ENCODE results near the gene CPXM2.

The CPXM2 gene

GRCh38 chr10:123771877-123772644 is 119.5 kb downstream of the CPXM2 start:
- 92 to 97% methylated on average over 4 of the region's 4 CpGs for WGBS, 2 experiments (ENCODE audit: insufficient coverage in 2 of 2)
- no peaks in the 10 kb centered on the region for H3K4me1 ChIP-seq (ENCODE audit: control insufficient read depth, insufficient read depth, low read length, poor library complexity, severe bottlenecking)
- H3K27ac ChIP-seq (ENCODE audit: low read depth, low read length, severe bottlenecking), result no peak overlapping the region
- no peaks in the 10 kb centered on the region for H3K9me3 ChIP-seq (ENCODE audit: control insufficient read depth, low read length)
- peaks cover 7% of the 10 kb centered on the region for H3K36me3 ChIP-seq (ENCODE audit: control insufficient read depth, insufficient read depth, low read length)
- no peak overlapping the region for H3K4me3 ChIP-seq (ENCODE audit: extremely low read depth, insufficient read depth, low read length, poor library complexity, severe bottlenecking)

GRCh38 chr10:123769647-123770046 is 122.0 kb downstream of the CPXM2 start:
- WGBS, 2 experiments (ENCODE audit: insufficient coverage in 2 of 2), result 86 to 88% methylated on average over 3 of the region's 4 CpGs
- H3K27ac ChIP-seq (ENCODE audit: low read depth, low read length, severe bottlenecking), result no peak overlapping the region

GRCh38 chr10:123766761-123767160 is 124.8 kb downstream of the CPXM2 start:
- no peak overlapping the region for H3K27ac ChIP-seq (ENCODE audit: low read depth, low read length, severe bottlenecking)
- 89% methylated on average over 4 to 8 of the region's 8 CpGs for WGBS, 2 experiments (ENCODE audit: insufficient coverage in 2 of 2)
- no peaks in the 10 kb centered on the region for H3K4me1 ChIP-seq (ENCODE audit: control insufficient read depth, insufficient read depth, low read length, poor library complexity, severe bottlenecking)
- no peaks in the 10 kb centered on the region for H3K9me3 ChIP-seq (ENCODE audit: control insufficient read depth, low read length)
- H3K36me3 ChIP-seq (ENCODE audit: control insufficient read depth, insufficient read depth, low read length), result peaks cover 4% of the 10 kb centered on the region
- H3K4me3 ChIP-seq (ENCODE audit: extremely low read depth, insufficient read depth, low read length, poor library complexity, severe bottlenecking), result no peak overlapping the region

More at GRCh38 chr10:123769647-123770046, 122.0 kb downstream of the CPXM2 start:
- Histone ChIP-seq H3K4me1 (ENCODE audit: control insufficient read depth, insufficient read depth, low read length, poor library complexity, severe bottlenecking) (no peaks in the 10 kb centered on the region), H3K9me3 (ENCODE audit: control insufficient read depth, low read length) (no peaks in the 10 kb centered on the region), H3K36me3 (ENCODE audit: control insufficient read depth, insufficient read depth, low read length) (peaks cover 6% of the 10 kb centered on the region), H3K4me3 (ENCODE audit: extremely low read depth, insufficient read depth, low read length, poor library complexity, severe bottlenecking) (no peak overlapping the region)

GRCh38 chr10:123766012-123766411 is 125.6 kb downstream of the CPXM2 start:
- H3K9me3 ChIP-seq (ENCODE audit: control insufficient read depth, low read length), result no peaks in the 10 kb centered on the region
- no peaks in the 10 kb centered on the region for H3K4me1 ChIP-seq (ENCODE audit: control insufficient read depth, insufficient read depth, low read length, poor library complexity, severe bottlenecking)
- peaks cover 4% of the 10 kb centered on the region for H3K36me3 ChIP-seq (ENCODE audit: control insufficient read depth, insufficient read depth, low read length)
- no peak overlapping the region for H3K27ac ChIP-seq (ENCODE audit: low read depth, low read length, severe bottlenecking)
- WGBS, 2 experiments (ENCODE audit: insufficient coverage in 2 of 2), result 83% methylated on average over 1 of the region's 3 CpGs; no CpG with 5 or more reads in 1 of the 2 experiments
- H3K4me3 ChIP-seq (ENCODE audit: extremely low read depth, insufficient read depth, low read length, poor library complexity, severe bottlenecking), result no peak overlapping the region

DNA sequence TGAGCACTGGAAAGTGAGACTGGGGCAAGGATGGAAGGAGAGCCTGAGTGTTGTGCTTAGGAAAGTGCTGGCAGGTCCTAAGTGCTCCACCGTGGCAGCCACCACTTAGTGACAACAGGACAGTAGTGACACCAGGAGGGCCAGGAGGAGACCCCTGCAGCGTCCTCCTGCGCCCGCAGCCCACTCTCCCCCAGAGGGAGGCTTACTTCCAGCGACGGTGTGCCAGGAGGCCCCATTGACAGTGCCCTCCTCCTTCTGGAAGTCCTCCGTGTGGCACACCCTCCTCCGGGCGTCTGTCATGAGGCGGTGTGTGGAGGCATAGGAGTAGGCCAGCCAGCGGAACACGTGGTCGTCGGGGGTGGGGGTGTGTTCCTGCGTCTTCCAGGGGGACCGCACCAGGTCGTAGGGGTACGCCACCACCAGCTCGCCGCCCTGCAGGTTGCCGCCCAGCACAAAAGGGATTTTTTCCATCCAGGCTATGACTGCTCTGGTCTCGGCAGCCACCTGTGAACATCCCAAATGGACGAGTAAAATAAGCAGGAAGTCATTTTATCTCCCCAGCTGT is 129.9 kb downstream of the CPXM2 start:
- H3K9me3 ChIP-seq (ENCODE audit: control insufficient read depth, low read length), result no peaks in the 10 kb centered on the region
- peaks cover 12% of the 10 kb centered on the region for H3K4me1 ChIP-seq (ENCODE audit: control insufficient read depth, insufficient read depth, low read length, poor library complexity, severe bottlenecking)
- 86 to 88% methylated on average over 20 to 21 of the region's 23 CpGs for WGBS, 2 experiments (ENCODE audit: insufficient coverage in 2 of 2)
- no peak overlapping the region for H3K4me3 ChIP-seq (ENCODE audit: extremely low read depth, insufficient read depth, low read length, poor library complexity, severe bottlenecking)
- peaks cover 4% of the 10 kb centered on the region for H3K36me3 ChIP-seq (ENCODE audit: control insufficient read depth, insufficient read depth, low read length)
- H3K27ac ChIP-seq (ENCODE audit: low read depth, low read length, severe bottlenecking), result no peak overlapping the region

DNA sequence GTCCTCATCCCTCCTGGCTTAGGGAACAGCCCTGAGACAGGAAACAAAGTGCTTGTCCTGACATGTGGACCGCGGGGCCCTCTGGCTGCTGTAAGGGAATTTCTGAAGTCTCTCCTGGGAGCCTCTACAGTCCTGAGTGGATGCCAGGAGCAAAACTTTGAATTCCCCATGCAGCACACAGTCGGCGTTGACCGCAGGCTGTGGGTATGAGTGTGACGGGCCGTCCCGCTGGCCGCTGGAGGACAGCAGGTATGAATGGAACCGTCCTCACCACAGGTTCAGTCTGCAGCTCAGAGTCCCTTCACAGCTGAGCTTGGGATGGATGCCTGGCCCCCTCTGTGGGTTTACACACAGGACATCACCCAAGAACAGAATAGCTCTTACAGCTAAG is 130.6 kb downstream of the CPXM2 start:
- 92 to 93% methylated on average over 7 to 10 of the region's 10 CpGs for WGBS, 2 experiments (ENCODE audit: insufficient coverage in 2 of 2)
- no peak overlapping the region for H3K4me3 ChIP-seq (ENCODE audit: extremely low read depth, insufficient read depth, low read length, poor library complexity, severe bottlenecking)
- no peaks in the 10 kb centered on the region for H3K9me3 ChIP-seq (ENCODE audit: control insufficient read depth, low read length)
- H3K36me3 ChIP-seq (ENCODE audit: control insufficient read depth, insufficient read depth, low read length), result peaks cover 4% of the 10 kb centered on the region
- no peak overlapping the region for H3K27ac ChIP-seq (ENCODE audit: low read depth, low read length, severe bottlenecking)
- peaks cover 12% of the 10 kb centered on the region for H3K4me1 ChIP-seq (ENCODE audit: control insufficient read depth, insufficient read depth, low read length, poor library complexity, severe bottlenecking)

- 84 to 91% methylated on average over 7 to 9 of the region's 10 CpGs for WGBS, 2 experiments (ENCODE audit: insufficient coverage in 2 of 2)
- Histone ChIP-seq H3K27ac (ENCODE audit: low read depth, low read length, severe bottlenecking) (no peak overlapping the region), H3K9me3 (ENCODE audit: control insufficient read depth, low read length) (no peaks in the 10 kb centered on the region), H3K4me1 (ENCODE audit: control insufficient read depth, insufficient read depth, low read length, poor library complexity, severe bottlenecking) (peaks cover 12% of the 10 kb centered on the region), H3K36me3 (ENCODE audit: control insufficient read depth, insufficient read depth, low read length) (peaks cover 4% of the 10 kb centered on the region), H3K4me3 (ENCODE audit: extremely low read depth, insufficient read depth, low read length, poor library complexity, severe bottlenecking) (no peak overlapping the region)
These were observed 131.1 kb downstream of the CPXM2 start for GRCh38 chr10:123760356-123761037.

GRCh38 chr10:123759501-123760031 is 132.0 kb downstream of the CPXM2 start:
- H3K27ac ChIP-seq (ENCODE audit: low read depth, low read length, severe bottlenecking), result no peak overlapping the region
- 79 to 81% methylated on average over 6 to 7 of the region's 8 CpGs for WGBS, 2 experiments (ENCODE audit: insufficient coverage in 2 of 2)
- no peak overlapping the region for H3K4me3 ChIP-seq (ENCODE audit: extremely low read depth, insufficient read depth, low read length, poor library complexity, severe bottlenecking)
- H3K9me3 ChIP-seq (ENCODE audit: control insufficient read depth, low read length), result no peaks in the 10 kb centered on the region
- peaks cover 4% of the 10 kb centered on the region for H3K36me3 ChIP-seq (ENCODE audit: control insufficient read depth, insufficient read depth, low read length)
- H3K4me1 ChIP-seq (ENCODE audit: control insufficient read depth, insufficient read depth, low read length, poor library complexity, severe bottlenecking), result peaks cover 16% of the 10 kb centered on the region

DNA sequence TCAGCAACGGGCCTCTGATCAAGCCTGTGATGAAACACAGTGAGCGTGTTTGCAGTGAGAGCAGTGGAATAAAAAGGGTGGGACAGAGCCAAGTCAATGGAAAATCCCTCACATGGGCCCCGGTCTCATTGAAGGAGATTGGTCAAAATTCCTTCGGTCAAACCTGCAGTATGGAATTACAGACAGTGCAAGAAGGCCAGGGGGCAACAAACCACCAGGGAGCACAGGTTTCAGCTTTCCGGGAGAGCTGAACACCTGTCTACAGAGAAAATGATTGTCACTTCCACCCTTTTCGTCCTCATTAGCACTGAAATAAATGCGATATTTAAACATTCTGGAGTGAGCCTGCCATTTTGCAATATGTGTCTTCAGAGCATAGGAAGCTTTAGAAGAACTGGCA is 132.6 kb downstream of the CPXM2 start:
- no peak overlapping the region for H3K27ac ChIP-seq (ENCODE audit: low read depth, low read length, severe bottlenecking)

DNA sequence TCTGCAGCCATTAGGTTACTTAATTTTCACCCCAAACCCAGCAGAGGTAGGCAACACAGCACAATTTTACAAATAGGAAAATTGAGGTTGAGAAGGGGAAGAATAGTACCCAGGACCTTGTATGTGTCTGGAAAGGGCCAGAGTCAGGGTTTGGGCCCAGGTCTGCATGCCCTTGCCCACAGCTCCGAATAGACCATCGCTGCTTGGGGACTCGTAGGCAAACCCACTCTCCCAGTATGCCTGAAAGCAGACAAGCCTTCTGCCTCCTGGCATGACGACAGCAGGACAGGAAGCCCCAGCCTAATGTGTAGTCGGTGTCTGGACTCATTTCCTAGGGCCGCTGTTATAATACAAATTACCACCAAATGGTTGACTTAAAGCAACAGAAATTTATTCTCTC is 133.8 kb downstream of the CPXM2 start:
- Histone ChIP-seq H3K27ac (ENCODE audit: low read depth, low read length, severe bottlenecking) (no peak overlapping the region), H3K36me3 (ENCODE audit: control insufficient read depth, insufficient read depth, low read length) (peaks cover 4% of the 10 kb centered on the region), H3K4me3 (ENCODE audit: extremely low read depth, insufficient read depth, low read length, poor library complexity, severe bottlenecking) (no peak overlapping the region), H3K9me3 (ENCODE audit: control insufficient read depth, low read length) (no peaks in the 10 kb centered on the region), H3K4me1 (ENCODE audit: control insufficient read depth, insufficient read depth, low read length, poor library complexity, severe bottlenecking) (peaks cover 18% of the 10 kb centered on the region)
- 74 to 88% methylated on average over 4 to 6 of the region's 6 CpGs for WGBS, 2 experiments (ENCODE audit: insufficient coverage in 2 of 2)

More for the DNA sequence above, 132.6 kb downstream of the CPXM2 start:
- WGBS, 2 experiments (ENCODE audit: insufficient coverage in 2 of 2), result 90 to 99% methylated on average over 5 to 7 of the region's 7 CpGs
- peaks cover 4% of the 10 kb centered on the region for H3K36me3 ChIP-seq (ENCODE audit: control insufficient read depth, insufficient read depth, low read length)
- H3K4me3 ChIP-seq (ENCODE audit: extremely low read depth, insufficient read depth, low read length, poor library complexity, severe bottlenecking), result no peak overlapping the region
- peaks cover 18% of the 10 kb centered on the region for H3K4me1 ChIP-seq (ENCODE audit: control insufficient read depth, insufficient read depth, low read length, poor library complexity, severe bottlenecking)
- H3K9me3 ChIP-seq (ENCODE audit: control insufficient read depth, low read length), result no peaks in the 10 kb centered on the region

Measured in mesodermal cell (in vitro differentiated cells).